ENCODE data around the gene DCD. TPM values are rescaled to one million over a fixed set of nuclear protein-coding genes. Genes with fewer than 3 reads are reported as not detected.

Gene DCD
- polyA plus RNA-seq, 1 donor: not detected

DNA sequence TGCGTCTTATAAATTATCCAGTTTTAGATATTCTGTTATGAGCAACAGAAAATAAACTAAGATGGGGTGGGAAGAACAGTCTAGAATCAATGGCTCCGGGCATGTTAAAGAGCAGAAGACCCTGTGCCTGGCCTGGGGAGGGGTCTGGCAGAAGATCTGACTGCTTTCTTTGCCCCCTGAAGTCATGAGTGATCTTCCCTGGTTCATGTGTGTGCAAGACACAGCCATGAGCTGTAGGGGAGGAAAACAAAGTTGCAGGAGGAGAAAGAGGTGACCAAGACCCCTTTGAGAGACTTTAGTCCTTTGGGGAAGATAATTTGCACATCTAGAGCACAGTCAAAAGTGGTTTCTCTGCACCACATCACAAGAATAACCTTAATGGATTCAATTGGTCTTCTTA is 18.2 kb downstream of the DCD start:
- H3K27me3 ChIP-seq (ENCODE audit: control insufficient read depth, insufficient read depth, low read length): peaks cover 18% of the 10 kb centered on the region
- DNase-seq: no peak

DNA sequence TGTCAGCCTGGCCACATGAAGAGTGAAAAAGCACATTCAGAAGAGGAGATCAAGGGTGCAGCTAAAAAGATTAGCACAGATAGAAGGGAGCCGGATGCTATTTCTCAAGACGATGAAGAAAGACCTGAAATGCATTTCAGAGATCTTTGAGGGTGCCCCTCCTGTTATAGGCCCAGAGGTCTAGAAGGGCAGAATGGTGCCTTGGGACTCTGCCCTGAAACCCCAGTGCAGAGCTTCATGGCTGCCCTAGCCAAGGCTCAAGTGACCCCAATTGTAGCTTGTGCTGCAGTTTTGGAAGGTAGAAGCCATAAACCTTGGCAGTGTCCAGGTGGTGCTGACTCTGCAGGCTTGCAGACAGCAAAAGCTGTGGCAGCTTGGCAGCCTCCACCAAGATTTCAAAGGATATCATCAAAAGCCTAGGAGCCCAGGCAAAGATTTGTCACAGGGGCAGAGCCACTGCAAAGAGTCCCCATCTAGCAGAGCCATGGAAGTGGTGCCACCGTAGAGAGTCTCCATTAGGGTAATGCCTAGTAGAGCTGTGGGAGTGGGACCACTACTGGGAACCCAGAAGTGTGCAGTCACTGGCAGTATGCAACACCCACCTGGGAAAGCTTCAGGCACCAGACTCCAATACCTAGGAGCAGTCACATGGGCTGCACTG is 19.8 kb downstream of the DCD start:
- Histone ChIP-seq H3K9me3 (ENCODE audit: control insufficient read depth, low read depth, low read length) (no peaks in the 10 kb centered on the region), H3K4me3 (ENCODE audit: low read length) (no peak overlapping the region), H3K36me3 (ENCODE audit: control insufficient read depth, insufficient read depth, low read length) (no peaks in the 10 kb centered on the region), H3K27ac (ENCODE audit: low read length) (no peak overlapping the region), H3K4me1 (ENCODE audit: control insufficient read depth, insufficient read depth, low read length) (no peaks in the 10 kb centered on the region), H3K27me3 (ENCODE audit: control insufficient read depth, insufficient read depth, low read length) (peaks cover 15% of the 10 kb centered on the region)
- no peak for DNase-seq
- WGBS (ENCODE audit: insufficient coverage, low lambda C conversion rate): no CpG with 5 or more reads among the region's 3 CpGs

More for the DNA sequence above, 18.2 kb downstream of the DCD start:
- Histone ChIP-seq H3K27ac (ENCODE audit: low read length) (no peak overlapping the region), H3K36me3 (ENCODE audit: control insufficient read depth, insufficient read depth, low read length) (no peaks in the 10 kb centered on the region), H3K4me1 (ENCODE audit: control insufficient read depth, insufficient read depth, low read length) (no peaks in the 10 kb centered on the region), H3K4me3 (ENCODE audit: low read length) (no peak overlapping the region), H3K9me3 (ENCODE audit: control insufficient read depth, low read depth, low read length) (no peaks in the 10 kb centered on the region)
- WGBS (ENCODE audit: insufficient coverage, low lambda C conversion rate): no CpG with 5 or more reads among the region's 2 CpGs

DNA sequence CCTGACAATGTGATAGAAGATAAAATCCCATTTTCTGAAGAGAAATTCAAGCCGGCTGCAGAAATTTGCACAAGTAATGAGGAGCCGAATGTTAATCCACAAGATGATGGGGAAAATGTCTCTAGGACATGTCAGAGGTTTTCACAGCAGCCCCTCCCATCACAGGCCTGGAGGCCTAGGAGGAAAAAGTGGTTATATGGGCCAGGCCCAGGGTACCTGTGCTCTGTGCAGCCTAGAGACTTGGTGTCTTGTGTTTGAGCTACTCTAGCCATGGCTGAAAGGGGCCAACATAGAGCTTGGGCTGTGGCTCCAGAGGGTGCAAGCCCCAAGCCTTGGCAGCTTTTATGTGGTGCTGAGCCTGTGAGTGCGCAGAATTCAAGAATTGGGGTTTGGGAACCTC is 20.9 kb downstream of the DCD start:
- no peaks in the 10 kb centered on the region for H3K36me3 ChIP-seq (ENCODE audit: control insufficient read depth, insufficient read depth, low read length)
- no peak overlapping the region for H3K4me3 ChIP-seq (ENCODE audit: low read length)
- no peak for DNase-seq
- no peaks in the 10 kb centered on the region for H3K9me3 ChIP-seq (ENCODE audit: control insufficient read depth, low read depth, low read length)
- WGBS (ENCODE audit: insufficient coverage, low lambda C conversion rate): no CpG with 5 or more reads among the region's 3 CpGs
- H3K27ac ChIP-seq (ENCODE audit: low read length): no peak overlapping the region
- no peaks in the 10 kb centered on the region for H3K4me1 ChIP-seq (ENCODE audit: control insufficient read depth, insufficient read depth, low read length)
- H3K27me3 ChIP-seq (ENCODE audit: control insufficient read depth, insufficient read depth, low read length): peaks cover 18% of the 10 kb centered on the region

DNA sequence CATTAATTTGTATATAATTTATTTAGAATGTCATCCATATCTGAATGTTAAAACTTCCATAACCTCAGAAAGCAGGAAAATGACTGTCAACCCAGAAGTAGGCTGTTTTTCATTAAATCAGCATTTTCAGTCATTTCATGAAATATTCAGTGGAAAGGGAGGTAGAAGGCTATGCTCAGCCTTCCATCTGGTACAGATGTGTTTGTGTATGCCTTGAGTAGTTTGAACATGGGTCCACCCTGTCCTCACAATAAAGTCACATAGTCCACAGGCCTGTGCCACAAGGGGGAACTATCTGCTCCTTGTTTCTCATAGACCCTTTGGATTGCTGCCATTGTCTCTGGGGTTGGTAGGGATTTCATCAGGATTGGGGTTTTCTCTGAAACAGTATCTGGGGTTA is 22.6 kb downstream of the DCD start:
- Histone ChIP-seq H3K27ac (ENCODE audit: low read length) (no peak overlapping the region), H3K9me3 (ENCODE audit: control insufficient read depth, low read depth, low read length) (no peaks in the 10 kb centered on the region), H3K27me3 (ENCODE audit: control insufficient read depth, insufficient read depth, low read length) (peaks cover 16% of the 10 kb centered on the region), H3K4me3 (ENCODE audit: low read length) (no peak overlapping the region), H3K4me1 (ENCODE audit: control insufficient read depth, insufficient read depth, low read length) (no peaks in the 10 kb centered on the region), H3K36me3 (ENCODE audit: control insufficient read depth, insufficient read depth, low read length) (no peaks in the 10 kb centered on the region)
- no peak for DNase-seq

DNA sequence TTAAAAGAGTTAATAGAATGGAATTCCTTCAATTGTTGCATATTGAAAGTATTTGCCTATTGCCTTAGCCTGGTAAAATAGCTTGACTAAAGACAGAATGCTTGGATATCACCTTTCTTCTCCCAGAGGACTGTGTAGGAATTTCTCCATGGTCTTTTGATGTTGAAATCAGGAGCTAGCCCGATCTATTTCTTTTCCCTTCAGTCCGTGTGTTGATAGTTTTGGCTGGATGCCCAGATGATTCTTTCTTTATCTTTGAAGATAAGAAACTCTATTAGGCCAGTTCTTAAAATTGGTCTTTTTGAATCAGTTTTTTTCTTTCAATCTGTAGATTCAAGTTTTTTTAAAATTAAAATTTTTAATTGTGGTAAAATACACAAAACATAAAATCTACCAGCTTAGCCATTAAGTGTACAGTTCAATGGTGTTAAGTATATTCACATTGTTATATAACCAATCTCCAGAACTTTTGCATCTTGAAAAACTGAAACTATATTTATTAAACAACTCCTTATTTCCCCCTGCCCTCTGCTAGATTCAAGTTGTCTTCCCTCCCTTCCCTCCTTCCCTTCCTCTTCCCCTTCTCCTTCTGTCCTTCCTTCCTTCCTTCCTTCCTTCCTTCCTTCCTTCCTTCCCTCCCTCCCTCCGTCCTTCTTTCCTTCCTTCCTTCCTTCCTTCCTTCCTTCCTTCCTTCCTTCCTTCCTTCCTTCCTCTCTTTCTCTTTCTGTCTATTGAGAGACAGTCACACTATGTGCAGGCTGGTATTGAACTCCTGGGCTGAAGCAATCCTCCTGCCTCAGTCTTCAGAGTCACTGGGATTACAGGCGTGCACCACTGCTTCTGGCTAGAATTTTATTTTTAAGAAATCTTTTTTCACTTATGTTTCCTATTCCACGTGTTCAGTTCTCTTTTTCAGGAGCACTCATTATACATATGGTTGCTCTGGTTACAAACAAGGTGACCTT is 23.6 kb downstream of the DCD start:
- H3K36me3 ChIP-seq (ENCODE audit: control insufficient read depth, insufficient read depth, low read length): no peaks in the 10 kb centered on the region
- DNase-seq: peak in 1 of 2 donors; percentile 5
- 50% methylated on average over 4 of the region's 5 CpGs for WGBS (ENCODE audit: insufficient coverage, low lambda C conversion rate)
- H3K4me3 ChIP-seq (ENCODE audit: low read length): no peak overlapping the region
- H3K9me3 ChIP-seq (ENCODE audit: control insufficient read depth, low read depth, low read length): no peaks in the 10 kb centered on the region
- no peak overlapping the region for H3K27ac ChIP-seq (ENCODE audit: low read length)
- peaks cover 14% of the 10 kb centered on the region for H3K27me3 ChIP-seq (ENCODE audit: control insufficient read depth, insufficient read depth, low read length)
- no peaks in the 10 kb centered on the region for H3K4me1 ChIP-seq (ENCODE audit: control insufficient read depth, insufficient read depth, low read length)

DNA sequence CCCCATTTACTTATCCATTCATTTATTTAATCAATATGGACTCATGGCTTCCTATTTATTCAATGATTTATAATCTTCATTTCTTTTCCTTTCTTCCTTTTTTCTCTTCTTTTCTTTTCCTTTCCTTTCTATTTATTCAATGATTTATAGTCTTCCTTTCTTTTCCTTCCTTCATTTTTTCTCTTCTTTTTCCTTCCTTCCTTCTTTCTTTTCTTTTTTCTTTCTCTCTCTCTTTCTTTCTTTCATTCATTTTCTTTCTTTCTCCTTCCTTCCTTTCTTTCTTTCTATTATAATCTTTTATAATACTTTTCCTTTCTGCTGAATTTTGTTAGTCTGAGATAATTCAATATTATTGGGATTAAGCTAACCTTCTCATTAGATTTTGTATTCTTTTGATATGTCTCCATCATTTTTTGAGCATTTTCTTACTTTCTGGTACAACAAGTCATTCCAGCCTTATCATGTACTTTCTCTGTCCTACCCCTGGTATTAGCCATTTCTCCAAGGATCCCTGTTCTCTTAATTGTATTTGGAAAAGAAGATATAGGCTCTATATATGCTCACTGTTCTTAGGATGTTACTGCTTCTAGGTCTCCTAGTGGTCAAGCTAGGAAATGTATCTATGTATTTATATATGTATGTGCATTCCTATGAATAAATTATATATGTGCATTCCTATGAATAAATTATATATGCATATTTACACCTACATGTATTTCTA is 25.5 kb downstream of the DCD start:
- Histone ChIP-seq H3K27ac (ENCODE audit: low read length) (no peak overlapping the region), H3K36me3 (ENCODE audit: control insufficient read depth, insufficient read depth, low read length) (no peaks in the 10 kb centered on the region), H3K27me3 (ENCODE audit: control insufficient read depth, insufficient read depth, low read length) (peaks cover 13% of the 10 kb centered on the region), H3K4me3 (ENCODE audit: low read length) (no peak overlapping the region), H3K4me1 (ENCODE audit: control insufficient read depth, insufficient read depth, low read length) (no peaks in the 10 kb centered on the region), H3K9me3 (ENCODE audit: control insufficient read depth, low read depth, low read length) (no peaks in the 10 kb centered on the region)
- no peak for DNase-seq

DNA sequence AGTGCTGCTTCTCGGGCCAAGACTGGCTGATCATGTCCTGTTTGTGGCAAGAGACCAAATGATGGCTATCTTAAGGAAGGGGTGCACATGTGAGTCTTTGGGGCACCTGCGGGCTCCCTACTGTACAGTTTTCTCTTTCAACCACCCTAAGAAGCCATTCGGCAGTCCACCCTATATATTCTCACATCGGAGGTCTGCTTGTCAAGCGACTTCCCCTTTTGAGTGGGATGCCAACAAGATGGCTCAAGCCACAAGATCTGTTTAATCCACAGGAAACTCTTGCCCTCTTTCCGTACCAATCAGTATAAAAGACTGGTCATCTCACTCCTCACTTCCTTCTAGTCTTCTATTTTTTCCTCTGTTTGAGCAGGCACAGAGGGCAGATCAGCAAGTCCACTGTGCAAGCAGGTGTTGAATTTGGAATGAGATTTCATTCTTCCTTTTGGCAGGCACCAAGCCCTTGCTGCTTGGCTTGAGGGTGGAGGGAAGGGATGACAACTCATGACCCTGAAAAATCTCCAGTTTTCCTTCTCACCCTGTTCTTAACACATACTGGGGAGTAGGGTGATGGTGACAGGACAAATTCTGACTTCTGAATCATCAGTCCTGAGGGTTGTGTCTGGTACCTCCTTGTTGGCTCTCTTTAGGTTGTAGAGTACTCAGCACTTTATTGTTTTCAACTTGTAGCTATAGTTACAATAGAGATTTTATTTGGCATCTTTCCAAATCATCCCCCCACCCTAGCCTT is 31.1 kb downstream of the DCD start:
- no peak for DNase-seq
- peaks cover 19% of the 10 kb centered on the region for H3K27me3 ChIP-seq (ENCODE audit: control insufficient read depth, insufficient read depth, low read length)
- H3K4me1 ChIP-seq (ENCODE audit: control insufficient read depth, insufficient read depth, low read length): no peaks in the 10 kb centered on the region
- no peaks in the 10 kb centered on the region for H3K36me3 ChIP-seq (ENCODE audit: control insufficient read depth, insufficient read depth, low read length)
- WGBS (ENCODE audit: insufficient coverage, low lambda C conversion rate): no CpG with 5 or more reads among the region's 6 CpGs
- no peak overlapping the region for H3K27ac ChIP-seq (ENCODE audit: low read length)
- no peaks in the 10 kb centered on the region for H3K9me3 ChIP-seq (ENCODE audit: control insufficient read depth, low read depth, low read length)
- H3K4me3 ChIP-seq (ENCODE audit: low read length): no peak overlapping the region

DNA sequence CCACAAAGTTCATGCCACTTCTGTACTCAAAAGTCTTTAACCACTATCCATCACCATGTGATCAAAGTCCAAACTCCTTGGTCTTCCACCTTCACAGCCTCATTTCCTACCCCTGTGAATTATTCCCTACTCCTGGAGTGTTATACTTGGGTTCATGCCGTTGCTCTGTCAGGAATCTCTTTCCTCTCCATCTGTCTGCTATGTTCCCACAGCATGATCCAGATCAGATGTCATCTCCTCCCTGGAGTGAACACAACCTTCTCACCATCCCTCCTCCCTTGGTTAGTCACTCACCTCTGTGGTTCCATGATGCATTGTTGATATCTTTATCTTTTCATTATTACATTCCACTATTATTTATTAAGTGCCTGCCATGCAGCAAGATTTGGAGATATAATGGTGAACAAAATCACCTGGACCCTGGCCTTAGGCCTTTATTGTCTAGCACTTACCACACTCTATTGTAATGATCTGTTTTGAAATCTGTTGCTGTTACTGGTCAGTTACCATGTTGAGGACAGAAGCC is 35.9 kb downstream of the DCD start:
- H3K4me3 ChIP-seq (ENCODE audit: low read length): no peak overlapping the region
- no peaks in the 10 kb centered on the region for H3K9me3 ChIP-seq (ENCODE audit: control insufficient read depth, low read depth, low read length)
- H3K4me1 ChIP-seq (ENCODE audit: control insufficient read depth, insufficient read depth, low read length): no peaks in the 10 kb centered on the region
- H3K27me3 ChIP-seq (ENCODE audit: control insufficient read depth, insufficient read depth, low read length): peaks cover 26% of the 10 kb centered on the region
- DNase-seq: no peak
- H3K27ac ChIP-seq (ENCODE audit: low read length): no peak overlapping the region
- no CpG with 5 or more reads among the region's 1 CpG for WGBS (ENCODE audit: insufficient coverage, low lambda C conversion rate)
- H3K36me3 ChIP-seq (ENCODE audit: control insufficient read depth, insufficient read depth, low read length): no peaks in the 10 kb centered on the region

DNA sequence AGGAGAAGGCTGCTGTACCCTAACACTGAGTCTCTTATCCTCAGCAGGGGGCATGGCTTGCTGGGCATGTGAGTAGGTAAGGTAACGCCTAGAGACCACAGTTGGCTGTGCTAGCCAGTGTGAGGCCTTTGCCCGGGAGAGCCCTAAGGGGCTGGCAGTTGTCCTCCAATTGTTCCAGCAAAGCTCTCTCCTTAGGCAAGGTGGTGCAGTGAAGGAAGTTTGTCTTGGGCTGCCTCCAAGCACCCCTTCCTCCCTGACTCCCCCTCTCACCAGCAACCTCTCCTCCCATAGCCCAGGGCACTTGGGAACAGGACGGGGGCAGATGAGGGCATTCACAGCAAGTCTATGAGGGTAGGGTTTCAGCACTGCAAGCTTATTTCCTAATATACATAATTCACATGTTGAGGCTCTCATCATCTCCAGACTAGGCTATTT is 36.4 kb downstream of the DCD start:
- peaks cover 25% of the 10 kb centered on the region for H3K27me3 ChIP-seq (ENCODE audit: control insufficient read depth, insufficient read depth, low read length)

DNA sequence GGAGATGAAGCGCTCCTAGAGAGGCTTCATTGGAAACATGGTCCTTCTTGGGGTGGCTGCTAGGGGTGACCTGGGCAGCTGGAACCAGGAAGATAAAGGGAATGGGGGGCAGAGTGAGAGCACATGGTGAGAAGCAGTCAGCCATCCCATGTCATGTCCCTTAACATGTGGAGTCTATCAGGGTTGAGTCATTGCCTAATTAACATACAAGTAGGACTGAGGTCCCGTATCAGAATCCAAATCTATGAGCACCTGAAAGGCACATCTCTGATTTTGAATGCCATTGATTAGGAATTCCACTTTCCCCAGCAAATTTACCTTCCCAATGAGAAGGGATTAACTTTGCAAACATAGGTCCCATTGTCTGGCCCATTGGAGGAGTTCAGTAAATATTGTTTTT is 39.4 kb downstream of the DCD start:
- H3K36me3 ChIP-seq (ENCODE audit: control insufficient read depth, insufficient read depth, low read length): no peaks in the 10 kb centered on the region
- WGBS (ENCODE audit: insufficient coverage, low lambda C conversion rate): no CpG with 5 or more reads among the region's 2 CpGs
- DNase-seq: no peak
- H3K27me3 ChIP-seq (ENCODE audit: control insufficient read depth, insufficient read depth, low read length): peaks cover 10% of the 10 kb centered on the region
- H3K4me3 ChIP-seq (ENCODE audit: low read length): no peak overlapping the region
- H3K27ac ChIP-seq (ENCODE audit: low read length): no peak overlapping the region
- H3K9me3 ChIP-seq (ENCODE audit: control insufficient read depth, low read depth, low read length): no peaks in the 10 kb centered on the region
- no peaks in the 10 kb centered on the region for H3K4me1 ChIP-seq (ENCODE audit: control insufficient read depth, insufficient read depth, low read length)

More for the DNA sequence above, 36.4 kb downstream of the DCD start:
- DNase-seq: no peak
- WGBS (ENCODE audit: insufficient coverage, low lambda C conversion rate): no CpG with 5 or more reads among the region's 3 CpGs
- H3K27ac ChIP-seq (ENCODE audit: low read length): no peak overlapping the region
- H3K4me1 ChIP-seq (ENCODE audit: control insufficient read depth, insufficient read depth, low read length): no peaks in the 10 kb centered on the region
- no peaks in the 10 kb centered on the region for H3K36me3 ChIP-seq (ENCODE audit: control insufficient read depth, insufficient read depth, low read length)
- no peak overlapping the region for H3K4me3 ChIP-seq (ENCODE audit: low read length)
- no peaks in the 10 kb centered on the region for H3K9me3 ChIP-seq (ENCODE audit: control insufficient read depth, low read depth, low read length)
